ENCODE measurements around the gene AGAP1. TPM values are rescaled to one million over a fixed set of nuclear protein-coding genes. Genes with fewer than 3 reads are reported as not detected.

Gene AGAP1
- 10 to 100 TPM; 13.7 to 18.5 (median 17.1) TPM for total RNA-seq

- WGBS, 2 donors, result 0 to 1% methylated on average over 20 to 32 of the region's 156 CpGs
- TF ChIP-seq POLR2A (IDR thresholded peaks at IDR 0.05), result no peak
- TF ChIP-seq, protein P1, sequence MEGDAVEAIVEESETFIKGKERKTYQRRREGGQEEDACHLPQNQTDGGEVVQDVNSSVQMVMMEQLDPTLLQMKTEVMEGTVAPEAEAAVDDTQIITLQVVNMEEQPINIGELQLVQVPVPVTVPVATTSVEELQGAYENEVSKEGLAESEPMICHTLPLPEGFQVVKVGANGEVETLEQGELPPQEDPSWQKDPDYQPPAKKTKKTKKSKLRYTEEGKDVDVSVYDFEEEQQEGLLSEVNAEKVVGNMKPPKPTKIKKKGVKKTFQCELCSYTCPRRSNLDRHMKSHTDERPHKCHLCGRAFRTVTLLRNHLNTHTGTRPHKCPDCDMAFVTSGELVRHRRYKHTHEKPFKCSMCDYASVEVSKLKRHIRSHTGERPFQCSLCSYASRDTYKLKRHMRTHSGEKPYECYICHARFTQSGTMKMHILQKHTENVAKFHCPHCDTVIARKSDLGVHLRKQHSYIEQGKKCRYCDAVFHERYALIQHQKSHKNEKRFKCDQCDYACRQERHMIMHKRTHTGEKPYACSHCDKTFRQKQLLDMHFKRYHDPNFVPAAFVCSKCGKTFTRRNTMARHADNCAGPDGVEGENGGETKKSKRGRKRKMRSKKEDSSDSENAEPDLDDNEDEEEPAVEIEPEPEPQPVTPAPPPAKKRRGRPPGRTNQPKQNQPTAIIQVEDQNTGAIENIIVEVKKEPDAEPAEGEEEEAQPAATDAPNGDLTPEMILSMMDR (IDR thresholded peaks at IDR 0.05), result no peak
- intact Hi-C loops (cut with DNase I; ENCODE audit: low total_unique reads), result no loop called here
- H3K4me3 ChIP-seq (ENCODE audit: low read depth, poor library complexity, severe bottlenecking), result peak within 1 kb of the TSS; percentile 27
- peak; percentile 79 to 97 for DNase-seq (ENCODE audit: low spot score in 2 of 2)
Measured at GRCh38 chr2:235493775-235494715, at the start of gene AGAP1. Gene AGAP1, plus strand, starts transcription at chr2:235494043.

DNA sequence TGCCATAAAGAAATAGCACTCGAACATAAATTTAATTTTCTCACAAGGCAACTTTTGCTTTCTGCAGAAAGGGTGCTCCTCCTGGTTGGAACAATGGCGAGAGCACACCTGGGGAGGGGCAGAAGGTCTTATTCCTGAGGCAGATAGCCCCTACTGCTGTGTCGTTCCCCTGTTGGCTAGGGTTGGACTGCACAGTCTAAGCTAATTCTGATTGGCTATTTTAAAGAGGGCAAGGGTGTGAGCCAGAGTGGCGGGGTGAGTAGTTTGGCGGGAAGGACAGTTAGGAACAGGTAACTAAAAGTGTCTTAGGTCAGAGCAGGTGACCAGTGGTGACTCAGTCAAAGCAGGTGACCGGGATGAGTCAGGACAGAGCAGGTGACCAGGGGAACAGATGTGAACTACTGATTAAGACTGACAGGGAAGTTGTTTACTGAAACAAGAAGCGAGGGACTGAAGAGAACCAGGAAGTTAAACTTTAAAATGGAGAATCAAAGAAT lies 49.7 kb upstream of the AGAP1 start:
- no peak overlapping the region for H3K4me3 ChIP-seq (ENCODE audit: low read depth, poor library complexity, severe bottlenecking)
- intact Hi-C loops (cut with DNase I; ENCODE audit: low total_unique reads), result no loop called here
- no peak for DNase-seq (ENCODE audit: low spot score in 2 of 2)
- WGBS, 2 donors, result 92 to 93% methylated on average over 7 of the region's 7 CpGs
- TF ChIP-seq, protein P1 (IDR thresholded peaks at IDR 0.05), result no peak
- TF ChIP-seq POLR2A (IDR thresholded peaks at IDR 0.05), result no peak

GRCh38 chr2:235445116-235445515 lies 48.7 kb upstream of the AGAP1 start:
- intact Hi-C loops (cut with DNase I; ENCODE audit: low total_unique reads), result no loop called here
- no peak for TF ChIP-seq POLR2A (IDR thresholded peaks at IDR 0.05)
- TF ChIP-seq, protein P1 (IDR thresholded peaks at IDR 0.05), result no peak
- DNase-seq (ENCODE audit: low spot score in 2 of 2), result no peak
- 66 to 71% methylated on average over 6 of the region's 6 CpGs for WGBS, 2 donors
- H3K4me3 ChIP-seq (ENCODE audit: low read depth, poor library complexity, severe bottlenecking), result no peak overlapping the region

GRCh38 chr2:235446082-235446481 lies 47.8 kb upstream of the AGAP1 start:
- 78 to 83% methylated on average over 5 of the region's 5 CpGs for WGBS, 2 donors
- H3K4me3 ChIP-seq (ENCODE audit: low read depth, poor library complexity, severe bottlenecking), result no peak overlapping the region
- intact Hi-C loops (cut with DNase I; ENCODE audit: low total_unique reads), result no loop called here
- TF ChIP-seq, protein P1 (IDR thresholded peaks at IDR 0.05), result no peak
- TF ChIP-seq POLR2A (IDR thresholded peaks at IDR 0.05), result no peak
- DNase-seq (ENCODE audit: low spot score in 2 of 2), result no peak

- no peak overlapping the region for H3K4me3 ChIP-seq (ENCODE audit: low read depth, poor library complexity, severe bottlenecking)
- TF ChIP-seq, protein P1 (IDR thresholded peaks at IDR 0.05), result no peak
- no peak for TF ChIP-seq POLR2A (IDR thresholded peaks at IDR 0.05)
- intact Hi-C loops (cut with DNase I; ENCODE audit: low total_unique reads), result no loop called here
- WGBS, 2 donors, result 89 to 92% methylated on average over 3 of the region's 3 CpGs
- DNase-seq (ENCODE audit: low spot score in 2 of 2), result no peak
Measured at GRCh38 chr2:235447210-235447609, 46.6 kb upstream of the AGAP1 start.
